DOHH2 (cell line): Measurements from ENCODE around the gene CRPPA.

Experiments
- CTCF ChIP-seq: fragments of 200-600 bp; sonication (generic); IDR thresholded peaks from one replicate; pipeline ENCODE4 v1.5.1; 2014; ENCODE audit warnings: antibody characterized with exemption, mild to moderate bottlenecking, low read depth, low read length; ENCODE audit not compliant: poor library complexity, severe bottlenecking
- EZH2phosphoT487 ChIP-seq: fragments of 200-600 bp; sonication (generic); IDR thresholded peaks from 2 replicates; pipeline ENCODE4 v1.6.1; 2017; ENCODE audit warnings: borderline replicate concordance, mild to moderate bottlenecking, antibody characterized with exemption, low read length, moderate library complexity, mixed read lengths

GRCh38 chr7:16432425-16432731 lies 11.0 kb upstream of the CRPPA start:
- TF ChIP-seq CTCF = no peak
- no peak for TF ChIP-seq EZH2phosphoT487
